GM18505 (cell line): Measurements from ENCODE around the gene PEBP1.
A peak's percentile ranks its signal among the peaks of the same experiment; 100 is the strongest.

ENCODE experiments used
- ATAC-seq: cut with Tn5 transposase; IDR thresholded peaks from one replicate; pipeline ENCODE4 v1.9.1; 2021; ENCODE audit not compliant: unreplicated experiment
- POLR2A ChIP-seq: IDR thresholded peaks from 4 replicates; pipeline ENCODE4 v1.6.1; 2011; ENCODE audit warnings: borderline replicate concordance; ENCODE audit not compliant: insufficient read depth, insufficient read length; ENCODE audit errors: extremely low read depth

The PEBP1 gene

DNA sequence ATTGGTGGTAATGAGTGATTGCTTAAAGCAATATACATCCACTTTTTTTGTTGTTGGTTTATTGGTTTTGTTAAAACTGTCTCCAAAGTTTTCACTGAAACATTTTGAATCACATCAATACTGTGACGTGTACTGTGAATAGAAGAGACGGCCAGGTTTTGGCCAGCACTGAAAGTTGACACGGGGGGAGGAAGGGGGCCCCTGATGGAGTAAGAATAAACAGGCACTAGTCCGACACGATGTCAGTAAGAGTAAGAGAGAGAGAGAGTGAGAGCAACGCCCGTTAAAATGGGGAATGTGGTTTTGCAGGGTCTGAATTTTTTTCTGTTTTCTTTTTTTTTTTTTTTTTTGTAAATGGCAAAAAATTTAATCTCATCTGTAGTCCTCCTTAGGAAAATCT, 14.7 kb downstream of the PEBP1 start:
- TF ChIP-seq POLR2A = no peak
- no peak for ATAC-seq

DNA sequence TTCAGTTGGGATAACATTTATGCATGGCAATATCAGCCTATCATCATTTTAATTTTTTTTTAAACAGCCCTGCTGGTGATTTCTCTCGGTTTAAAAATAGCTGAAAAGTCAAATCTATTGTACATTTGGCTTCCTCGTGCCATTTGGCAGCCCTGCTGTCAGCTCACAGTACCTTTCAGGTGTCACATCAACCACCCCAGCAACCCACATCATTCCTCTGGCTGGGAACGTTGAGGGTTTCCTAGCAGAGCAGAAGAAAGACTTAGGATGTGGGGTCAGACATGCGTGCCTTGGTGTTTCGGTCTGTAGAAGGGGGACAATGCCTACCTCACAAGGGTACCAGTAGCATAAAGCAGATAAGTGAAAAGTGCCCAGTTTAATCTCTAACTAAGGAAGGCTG, 15.8 kb downstream of the PEBP1 start:
- no peak for ATAC-seq
- no peak for TF ChIP-seq POLR2A

DNA sequence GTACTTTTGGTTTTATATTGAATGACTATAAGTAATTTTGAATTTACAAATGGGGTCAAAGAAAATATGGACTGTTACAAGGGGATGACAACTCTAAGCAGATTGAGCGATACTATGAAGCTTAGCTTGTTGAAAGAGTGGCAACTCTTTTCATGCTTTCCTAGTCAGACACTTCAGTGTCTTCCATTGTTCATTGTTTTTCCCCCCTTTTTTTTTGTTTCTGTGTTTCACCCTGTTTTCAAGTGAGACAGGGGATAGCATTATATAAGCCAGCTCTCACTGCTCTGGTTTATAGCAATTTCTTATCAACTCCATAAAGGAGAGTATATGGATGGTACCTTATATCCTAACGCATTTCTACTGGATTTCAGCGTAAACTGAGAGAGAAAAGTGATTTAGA, 24.6 kb downstream of the PEBP1 start:
- TF ChIP-seq POLR2A = no peak
- ATAC-seq = no peak

DNA sequence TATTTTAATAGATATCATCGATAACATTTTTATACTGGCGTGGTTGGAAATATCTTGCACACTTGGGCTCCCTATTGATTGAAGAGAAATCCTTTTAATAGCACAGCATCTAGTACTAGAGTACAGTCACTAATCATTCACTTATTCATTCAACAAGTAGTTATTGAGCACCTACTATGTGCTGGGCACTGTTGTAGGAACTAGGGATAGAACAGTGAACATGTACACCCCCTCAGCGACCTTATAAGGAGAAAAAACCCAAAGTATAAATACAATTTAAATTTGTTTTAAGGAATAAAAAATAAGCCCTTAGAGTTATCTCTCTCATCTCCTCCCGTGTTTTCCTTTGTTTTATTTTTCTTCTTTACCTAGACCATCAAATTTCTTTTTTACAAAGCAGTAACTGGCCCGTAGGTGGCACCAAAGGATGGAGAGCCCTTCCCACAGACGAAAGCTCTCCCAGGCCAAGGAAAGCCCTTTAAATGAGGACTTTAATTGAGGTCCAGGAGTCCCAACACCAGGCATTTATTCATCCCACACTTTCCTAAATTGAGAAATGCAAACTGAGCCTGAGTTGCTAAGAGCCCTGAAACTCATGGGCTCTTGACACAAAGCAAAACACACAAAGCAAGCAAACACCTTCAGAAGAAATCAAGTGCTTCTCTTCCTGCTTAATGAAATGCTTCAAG, 29.0 kb downstream of the PEBP1 start:
- no peak for TF ChIP-seq POLR2A
- no peak for ATAC-seq

DNA sequence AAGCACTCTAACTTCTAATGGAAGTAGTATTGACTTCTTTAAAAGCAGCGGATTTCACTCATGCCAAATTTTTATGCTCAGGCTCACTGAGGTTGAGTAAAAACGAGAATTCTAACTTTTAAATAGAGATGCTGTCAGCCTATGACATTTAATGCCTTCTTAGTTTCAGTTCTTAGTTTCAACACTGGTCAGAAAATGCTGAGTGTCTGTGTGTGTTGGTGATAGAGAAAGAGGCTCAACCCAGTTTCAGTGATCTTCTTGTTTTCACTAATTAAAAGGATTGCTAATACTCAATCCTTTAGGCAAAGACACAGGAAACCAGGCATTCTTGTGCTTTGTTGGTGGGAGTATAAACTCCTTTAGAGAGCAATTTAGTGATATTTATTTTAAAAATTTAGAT, 31.0 kb downstream of the PEBP1 start:
- TF ChIP-seq POLR2A = no peak
- peak; percentile 93 for ATAC-seq

DNA sequence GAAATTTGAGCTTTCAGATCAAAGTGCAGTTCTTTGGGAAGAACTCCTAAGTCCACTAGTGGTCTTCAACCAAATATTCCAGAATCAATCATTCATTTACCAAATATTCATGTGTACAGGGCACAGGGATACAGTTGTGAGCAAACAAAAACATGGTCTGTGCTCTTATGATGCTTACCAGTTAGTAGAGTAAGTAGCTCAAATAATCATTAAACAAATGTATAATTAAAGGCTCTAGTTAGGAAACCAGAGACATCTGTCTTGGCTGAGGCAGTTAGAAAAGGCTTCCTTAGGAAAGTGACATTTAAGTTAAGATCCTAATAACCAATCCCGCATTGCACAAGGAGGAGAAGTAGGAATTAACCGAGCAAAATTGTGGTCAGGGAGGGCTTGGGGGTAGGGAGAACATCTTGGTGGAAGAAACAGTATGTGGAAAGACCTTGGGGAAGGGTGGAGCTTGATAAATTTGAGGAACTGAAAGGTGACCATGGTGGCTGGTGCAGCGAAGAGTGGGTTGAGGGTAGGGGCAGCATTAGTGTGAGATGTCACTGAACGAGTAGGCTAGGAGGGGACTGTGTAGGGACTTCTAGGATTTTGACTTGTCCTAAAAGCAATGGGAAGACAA, 40.0 kb downstream of the PEBP1 start:
- peak; percentile 78 for ATAC-seq
- no peak for TF ChIP-seq POLR2A

DNA sequence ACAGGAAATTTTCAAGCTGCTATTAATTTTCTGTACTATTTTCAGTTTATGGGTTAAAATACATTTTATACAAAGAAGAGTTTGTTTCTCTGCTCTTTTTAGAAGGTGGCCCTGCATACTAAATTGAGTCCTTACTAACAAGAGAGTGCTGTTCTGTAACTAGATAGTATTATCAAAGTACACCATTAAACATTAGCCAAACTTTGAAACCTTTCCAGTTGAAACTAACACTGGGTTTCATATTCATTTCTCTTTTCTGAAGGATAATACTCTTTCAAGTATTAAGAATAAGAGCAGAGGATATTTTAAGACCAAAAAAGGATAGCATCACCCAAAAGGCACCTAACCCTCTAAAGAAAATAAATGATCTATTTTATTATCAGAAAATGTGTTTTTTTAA, 47.2 kb downstream of the PEBP1 start:
- TF ChIP-seq POLR2A = no peak
- ATAC-seq = no peak

DNA sequence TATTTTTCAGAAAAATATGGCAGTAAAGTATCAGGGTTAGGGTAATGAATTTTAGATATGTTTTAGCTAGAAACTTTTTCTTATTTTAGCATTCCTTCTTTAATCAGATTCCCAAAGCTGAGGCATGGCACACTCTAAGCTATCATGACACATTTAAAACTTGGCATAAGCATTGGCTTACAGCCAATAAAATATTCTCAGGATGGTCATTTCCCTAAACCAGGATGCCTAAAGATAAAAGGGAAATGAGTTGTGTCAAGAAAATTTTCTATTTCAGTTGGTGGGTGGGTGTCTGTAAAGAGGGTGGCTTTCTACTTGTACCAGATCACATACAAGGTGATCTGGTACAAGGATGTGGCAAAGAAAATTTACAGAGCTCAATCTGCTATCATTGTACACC, 47.8 kb downstream of the PEBP1 start:
- no peak for TF ChIP-seq POLR2A
- ATAC-seq = no peak

DNA sequence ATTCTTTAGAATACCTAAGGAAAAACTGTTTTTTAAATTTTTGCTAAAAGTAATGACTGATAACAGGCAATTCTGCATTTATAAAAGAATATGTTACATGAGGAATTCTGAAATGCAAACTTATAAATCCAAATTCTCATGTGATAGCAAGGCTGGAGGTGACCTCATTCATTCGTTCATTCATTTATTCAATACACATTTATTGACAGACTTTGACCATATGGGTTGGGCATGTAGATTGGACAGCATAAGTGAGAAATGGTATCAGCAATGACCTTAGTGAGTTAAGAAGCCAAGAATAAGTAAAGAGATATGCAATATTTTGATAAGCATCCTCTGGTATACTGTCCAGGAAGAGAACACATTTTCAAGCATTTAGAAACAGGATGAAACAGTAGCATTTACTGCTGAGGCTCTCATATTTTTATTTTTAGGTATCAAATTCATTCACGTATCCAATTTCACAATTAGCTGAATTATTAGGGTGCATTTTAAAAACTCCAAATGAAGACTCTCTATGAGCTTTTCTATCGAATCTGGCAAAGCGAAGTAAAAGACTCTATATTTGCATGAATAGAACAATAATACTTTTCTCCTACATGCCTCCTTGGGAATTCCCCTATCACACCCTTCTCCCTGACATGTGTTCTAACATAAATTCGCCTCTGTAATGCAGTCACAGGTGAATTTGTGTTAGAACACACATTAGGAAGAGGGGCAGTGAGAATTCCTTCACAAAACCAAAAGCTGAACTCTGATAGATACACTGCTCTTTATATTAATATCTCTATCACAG, 49.9 kb downstream of the PEBP1 start:
- no peak for TF ChIP-seq POLR2A

DNA sequence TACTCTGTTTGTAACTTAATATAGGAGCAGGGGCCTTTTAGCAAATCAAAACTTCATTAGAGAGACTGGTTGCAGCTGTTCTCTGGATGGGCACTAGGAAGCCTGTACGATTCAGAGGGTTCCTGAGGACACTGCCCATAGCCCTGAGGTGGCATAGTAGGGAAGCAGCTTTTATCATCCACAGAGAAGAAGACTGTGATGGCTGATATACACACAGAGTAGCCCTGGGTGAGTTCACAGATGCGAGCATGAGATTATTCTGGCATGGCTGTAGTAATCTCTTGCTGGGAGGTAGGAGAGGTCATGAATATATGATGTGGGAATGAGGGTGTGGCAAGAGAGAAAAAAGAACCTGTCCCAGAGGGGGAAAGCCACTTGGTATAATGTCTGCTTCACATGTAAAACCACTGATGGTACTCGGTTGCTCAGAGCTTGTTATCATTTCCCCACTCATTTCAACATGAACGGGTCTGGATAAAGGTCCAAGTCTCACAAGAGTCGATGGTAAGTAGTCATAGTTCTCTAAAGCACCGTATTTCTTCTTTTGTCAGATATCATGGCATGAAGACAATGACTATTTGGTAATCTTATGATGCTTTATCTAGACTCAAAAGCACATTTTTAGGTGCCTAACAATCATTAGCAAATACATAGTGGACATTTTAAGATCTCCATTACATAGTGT, 52.0 kb downstream of the PEBP1 start:
- no peak for ATAC-seq
- TF ChIP-seq POLR2A = no peak

More for the DNA sequence above, 49.9 kb downstream of the PEBP1 start:
- ATAC-seq = no peak

DNA sequence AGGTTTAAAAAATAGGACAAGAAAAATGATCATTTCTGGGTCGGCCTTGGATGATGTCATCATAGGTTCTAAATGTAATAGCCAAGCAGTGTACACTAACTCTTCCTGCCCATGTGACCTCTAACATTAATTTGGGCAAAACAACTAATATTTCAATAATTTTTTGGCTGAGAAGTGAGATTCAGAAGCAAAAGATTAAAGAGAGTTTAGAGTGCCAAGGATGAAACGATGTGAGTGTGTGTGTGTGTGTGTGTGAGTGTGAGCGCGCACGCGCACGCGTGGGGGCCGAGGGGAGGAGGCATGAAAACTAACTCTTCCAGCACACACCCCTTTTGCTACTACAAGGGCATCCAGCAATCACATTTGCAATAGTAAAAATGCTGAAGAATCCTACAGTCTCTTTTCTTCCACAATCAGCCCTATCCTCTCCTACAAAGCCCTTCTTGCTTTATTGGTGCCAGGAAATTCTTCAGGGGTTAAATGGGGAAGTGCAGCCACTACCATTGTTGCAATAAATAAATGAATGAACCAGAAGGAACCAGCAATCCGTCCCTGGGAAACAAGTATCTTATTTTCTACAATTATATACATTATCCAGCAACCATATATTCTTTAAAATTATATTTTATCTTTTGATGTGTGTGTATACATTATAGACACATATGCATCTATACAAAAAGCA, 52.9 kb downstream of the PEBP1 start:
- no peak for ATAC-seq
- TF ChIP-seq POLR2A = no peak

DNA sequence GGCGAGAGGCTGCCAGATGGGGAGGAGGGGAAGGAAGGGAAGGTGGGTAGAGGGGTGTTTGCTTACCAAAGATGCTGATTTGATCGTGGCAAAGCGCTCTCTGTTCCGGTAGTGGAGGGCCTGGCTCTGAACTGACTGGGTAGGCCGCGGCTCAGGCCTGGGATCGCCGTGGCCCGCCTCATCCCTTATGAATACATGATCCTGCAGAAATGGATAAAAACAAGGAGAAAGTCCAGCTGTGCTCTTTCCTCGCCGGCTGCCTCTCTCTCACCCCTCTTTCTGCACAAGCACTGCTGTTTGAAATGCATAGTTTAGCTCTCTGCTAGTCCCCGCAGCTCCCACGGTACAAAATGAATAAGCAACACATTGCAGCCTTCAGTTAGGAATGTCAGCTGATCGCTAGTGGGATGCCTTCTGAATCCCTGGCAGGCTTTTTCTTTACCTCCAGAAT, 53.8 kb downstream of the PEBP1 start:
- ATAC-seq = no peak
- TF ChIP-seq POLR2A = no peak

DNA sequence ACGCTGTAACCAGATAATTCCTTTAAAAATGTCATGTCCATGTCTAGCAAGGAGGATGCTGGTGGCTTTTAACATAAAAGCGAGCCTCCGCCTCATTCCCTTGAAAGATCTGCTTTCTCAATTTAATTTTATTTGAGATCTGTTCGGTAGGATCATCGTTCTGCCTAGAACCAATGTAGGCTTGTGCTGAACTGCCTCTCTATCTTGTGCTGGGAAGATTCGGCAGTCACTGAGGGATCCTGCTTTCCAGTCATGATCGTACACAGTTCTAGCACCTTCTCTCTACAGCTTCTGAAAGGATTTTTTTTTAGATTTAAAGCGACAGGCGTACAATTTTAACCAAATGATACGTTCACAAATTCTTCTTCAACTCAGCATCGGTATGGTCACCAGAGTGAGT, 54.3 kb downstream of the PEBP1 start:
- no peak for ATAC-seq
- no peak for TF ChIP-seq POLR2A
